G401 (cell line): ENCODE measurements around the gene PPM1B. TPM values are rescaled to one million over a fixed set of nuclear protein-coding genes. Genes with fewer than 3 reads are reported as not detected.
"Not testable (repeated sequence)": the region's sequence is repeated elsewhere in the genome, so short reads cannot be mapped to it uniquely, and the experiment has no call there.

Experiments
- DNase-seq: peaks from one replicate; pipeline ENCODE4 v3.0.0-alpha.2; 2015; ENCODE audit warnings: low spot score
- in situ Hi-C: cut with HindIII; loops from 2 replicates; pipeline ENCODE4 v1.10.0; 2016; ENCODE audit warnings: low sequenced_read_pairs, mixed read lengths
- total RNA-seq: library from RNA; depleted of rRNA; stranded (reverse); fragments of >200 nt; shearing (Covaris generic); gene quantifications from 2 replicates; pipeline ENCODE4 v1.2.3, GENCODE V29; 2014

The PPM1B gene
- total RNA-seq, 1 experiment from 2014 or later, result 31.9 TPM

- in situ Hi-C loops, result no loop called here
- DNase-seq, result no peak
Observed at GRCh38 chr2:44190526-44190925, 21.9 kb downstream of the PPM1B start.

- DNase-seq, result no peak
- in situ Hi-C loops, result no loop called here
Observed at GRCh38 chr2:44191739-44192138, 23.1 kb downstream of the PPM1B start.

GRCh38 chr2:44192646-44193045 lies 24.0 kb downstream of the PPM1B start:
- in situ Hi-C loops, result no loop called here

GRCh38 chr2:44195714-44196113 lies 27.0 kb downstream of the PPM1B start:
- no peak for DNase-seq

More at GRCh38 chr2:44192646-44193045, 24.0 kb downstream of the PPM1B start:
- DNase-seq, result no peak

GRCh38 chr2:44197816-44198215 lies 29.1 kb downstream of the PPM1B start:
- DNase-seq, result peak; percentile 72
- in situ Hi-C loops, result no loop called here

More at GRCh38 chr2:44195714-44196113, 27.0 kb downstream of the PPM1B start:
- in situ Hi-C loops, result no loop called here

DNA sequence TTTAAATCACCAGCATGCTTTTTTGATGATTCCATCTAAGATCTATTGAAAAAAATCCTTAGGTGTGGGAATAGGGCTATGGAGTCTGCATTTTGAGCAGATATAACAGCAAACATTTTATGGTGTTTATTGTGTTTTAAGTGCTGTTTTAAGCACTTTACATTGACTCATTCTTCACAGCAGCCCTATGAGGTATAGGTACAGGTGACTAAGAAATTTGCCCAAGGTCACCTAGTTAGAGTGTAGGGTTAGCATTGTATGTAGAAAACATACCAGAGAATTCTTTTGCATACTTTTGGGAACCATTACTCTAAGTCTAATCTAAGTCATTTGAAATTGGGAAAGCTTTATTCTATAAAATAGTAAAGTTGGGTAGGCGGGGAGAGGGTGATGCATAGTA lies 31.3 kb downstream of the PPM1B start:
- DNase-seq, result no peak
- in situ Hi-C loops, result no loop called here

DNA sequence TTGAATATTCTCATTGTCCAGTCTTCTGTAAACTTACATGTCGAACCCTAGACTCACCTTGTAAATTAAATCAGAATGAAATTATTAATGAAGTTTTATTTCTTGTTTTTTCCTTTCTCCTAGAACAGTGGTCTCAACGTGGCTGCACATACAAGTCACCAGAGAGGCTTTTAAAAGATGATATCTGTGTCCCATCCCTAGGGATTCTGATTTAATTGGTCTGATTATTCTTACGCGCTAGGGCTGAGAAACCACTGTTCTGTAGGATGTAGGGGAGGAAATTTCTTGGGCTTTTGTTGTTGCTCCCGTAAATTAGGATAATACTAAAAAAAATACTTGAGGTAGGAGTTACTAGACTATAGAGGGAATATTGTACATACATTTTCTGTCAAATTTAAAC lies 32.1 kb downstream of the PPM1B start:
- in situ Hi-C loops, result no loop called here
- no peak for DNase-seq

DNA sequence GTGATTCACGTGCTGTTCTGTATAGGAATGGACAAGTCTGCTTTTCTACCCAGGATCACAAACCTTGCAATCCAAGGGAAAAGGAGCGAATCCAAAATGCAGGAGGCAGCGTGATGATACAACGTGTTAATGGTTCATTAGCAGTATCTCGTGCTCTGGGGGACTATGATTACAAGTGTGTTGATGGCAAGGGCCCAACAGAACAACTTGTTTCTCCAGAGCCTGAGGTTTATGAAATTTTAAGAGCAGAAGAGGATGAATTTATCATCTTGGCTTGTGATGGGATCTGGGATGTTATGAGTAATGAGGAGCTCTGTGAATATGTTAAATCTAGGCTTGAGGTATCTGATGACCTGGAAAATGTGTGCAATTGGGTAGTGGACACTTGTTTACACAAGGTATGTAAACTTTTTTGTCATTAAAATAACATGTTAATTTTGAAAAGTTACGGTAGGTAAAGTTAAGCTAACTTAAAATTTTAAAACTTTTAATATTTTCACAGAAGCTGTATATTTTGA lies 33.0 kb downstream of the PPM1B start:
- peak; percentile 23 for DNase-seq
- in situ Hi-C loops, result no loop called here

GRCh38 chr2:44203542-44203941 lies 34.9 kb downstream of the PPM1B start:
- in situ Hi-C loops, result no loop called here
- no peak for DNase-seq

- no peak for DNase-seq
- in situ Hi-C loops, result no loop called here
Observed at GRCh38 chr2:44205169-44205568, 36.5 kb downstream of the PPM1B start.

GRCh38 chr2:44207102-44207501 lies 38.4 kb downstream of the PPM1B start:
- in situ Hi-C loops, result no loop called here
- DNase-seq, result no peak

DNA sequence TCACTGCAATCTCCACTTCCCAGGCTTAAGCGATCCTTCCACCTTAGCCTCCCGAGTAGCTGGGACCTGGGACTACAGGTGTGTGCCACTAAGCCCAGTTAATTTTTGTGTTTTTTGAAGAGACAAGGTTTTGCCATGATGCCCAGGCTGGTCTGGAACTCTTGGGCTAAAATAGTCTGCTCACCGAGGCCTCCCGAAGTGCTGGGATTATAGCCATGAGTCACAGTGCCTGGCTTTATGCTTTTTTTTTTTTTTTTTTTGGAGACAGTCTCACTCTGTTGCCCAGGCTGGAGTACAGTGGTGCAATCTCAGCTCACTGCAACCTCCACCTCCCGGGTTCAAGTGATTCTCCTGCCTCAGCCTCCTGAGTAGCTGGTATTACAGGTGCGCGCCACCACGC lies 39.0 kb downstream of the PPM1B start:
- DNase-seq, in situ Hi-C loops: not testable (repeated sequence)

DNA sequence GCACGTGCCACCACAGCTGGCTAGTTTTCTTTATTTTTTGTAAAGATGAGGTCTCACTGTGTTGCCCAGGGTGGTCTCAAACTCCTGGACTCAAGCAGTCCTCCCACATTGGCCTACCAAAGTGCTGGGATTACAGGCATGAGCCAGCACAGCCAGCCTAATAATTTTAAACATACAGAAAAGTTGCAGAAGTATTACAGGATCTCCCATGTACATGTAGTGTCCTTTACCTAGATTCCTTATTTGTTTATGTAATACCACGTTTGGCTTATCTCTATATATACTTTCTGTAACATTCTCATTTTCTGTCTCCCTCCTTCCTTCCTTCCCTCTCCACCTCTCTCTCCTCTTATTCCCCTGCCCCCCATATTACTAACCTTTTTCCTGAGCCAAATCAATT lies 41.7 kb downstream of the PPM1B start:
- in situ Hi-C loops, result no loop called here
- DNase-seq, result no peak

DNA sequence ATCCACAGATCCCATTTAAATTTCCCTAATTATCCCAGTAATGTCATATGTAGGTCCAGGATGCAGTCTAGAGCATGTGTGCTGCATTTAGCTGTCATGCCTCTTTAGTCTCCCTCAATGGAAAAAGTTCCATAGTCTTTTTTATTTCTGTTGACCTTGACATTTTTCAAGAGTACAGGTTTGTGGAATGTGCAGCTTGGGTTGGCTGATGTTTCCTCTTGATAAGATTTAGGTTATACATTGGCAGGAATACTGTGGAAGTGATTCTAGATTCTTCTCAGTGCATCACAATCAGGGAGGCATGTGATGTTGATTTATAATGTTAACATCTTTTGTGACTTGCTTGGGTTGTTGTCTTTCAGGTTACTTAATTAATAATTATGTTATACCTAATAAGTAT lies 42.5 kb downstream of the PPM1B start:
- in situ Hi-C loops, result no loop called here
- DNase-seq, result no peak

DNA sequence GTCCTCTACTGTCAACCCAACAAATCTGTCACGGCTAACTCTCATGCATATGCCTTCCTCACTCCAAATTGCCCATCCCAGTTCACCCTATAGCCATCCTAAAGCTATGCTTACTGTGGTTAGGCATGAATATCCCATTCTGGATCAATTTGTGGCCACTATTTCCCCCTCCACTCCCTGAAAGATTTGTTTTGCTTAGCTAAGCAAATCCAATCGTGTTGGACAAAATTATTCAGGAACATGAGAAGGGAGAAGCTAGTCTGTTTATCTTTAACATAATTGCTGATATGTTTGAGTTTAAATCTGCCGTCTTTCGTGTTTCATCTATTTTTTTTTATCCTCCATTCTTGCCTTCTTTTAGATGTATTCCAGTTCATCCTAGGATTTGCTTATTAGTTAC lies 43.6 kb downstream of the PPM1B start:
- in situ Hi-C loops, result no loop called here
- no peak for DNase-seq

GRCh38 chr2:44215827-44216226 lies 47.2 kb downstream of the PPM1B start:
- in situ Hi-C loops, result no loop called here

DNA sequence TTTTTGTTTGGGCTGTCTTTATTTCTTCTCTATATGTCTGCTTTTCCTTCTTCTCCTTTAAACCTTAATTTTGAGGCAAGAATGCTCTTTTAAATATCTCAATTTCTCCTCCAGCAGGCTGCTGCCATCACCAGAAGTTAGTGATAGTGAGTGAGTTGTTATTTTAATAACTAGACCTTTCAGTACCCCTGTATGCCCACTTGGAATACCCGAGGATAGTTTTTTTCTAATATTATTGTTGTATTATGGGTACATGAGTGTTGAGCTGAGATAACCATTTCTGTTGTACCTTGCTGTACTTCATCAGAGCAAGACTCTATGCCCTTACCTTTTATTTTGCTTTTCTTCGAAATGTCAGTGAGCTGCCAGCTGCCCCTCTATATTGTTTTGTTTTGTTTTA lies 50.1 kb downstream of the PPM1B start:
- no peak for DNase-seq
- in situ Hi-C loops, result no loop called here

More at GRCh38 chr2:44215827-44216226, 47.2 kb downstream of the PPM1B start:
- DNase-seq, result no peak

DNA sequence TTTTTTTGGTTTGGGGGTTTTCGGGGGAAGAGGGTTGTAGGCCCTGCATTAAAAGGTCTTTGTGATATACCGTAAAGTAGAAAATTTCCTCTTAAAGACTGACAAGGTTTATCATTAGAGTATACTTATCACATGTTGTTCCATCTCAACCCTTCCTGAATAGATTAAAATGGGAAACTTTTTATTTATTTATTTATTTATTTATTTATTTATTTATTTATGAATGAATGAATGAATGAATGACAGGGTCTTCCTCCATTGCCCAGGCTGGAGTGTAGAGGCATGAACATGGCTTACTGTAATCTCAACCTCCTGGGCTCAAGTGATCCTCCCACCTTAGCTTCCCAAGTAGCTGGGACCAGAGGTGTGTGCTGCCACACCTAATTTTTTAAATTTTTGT lies 58.1 kb downstream of the PPM1B start:
- DNase-seq, result no peak
- in situ Hi-C loops, result no loop called here

- in situ Hi-C loops, result no loop called here
- DNase-seq, result peak; percentile 54
Observed at GRCh38 chr2:44230378-44230777, 61.7 kb downstream of the PPM1B start.

GRCh38 chr2:44233450-44234128 lies 64.9 kb downstream of the PPM1B start:
- no peak for DNase-seq
- in situ Hi-C loops, result no loop called here

DNA sequence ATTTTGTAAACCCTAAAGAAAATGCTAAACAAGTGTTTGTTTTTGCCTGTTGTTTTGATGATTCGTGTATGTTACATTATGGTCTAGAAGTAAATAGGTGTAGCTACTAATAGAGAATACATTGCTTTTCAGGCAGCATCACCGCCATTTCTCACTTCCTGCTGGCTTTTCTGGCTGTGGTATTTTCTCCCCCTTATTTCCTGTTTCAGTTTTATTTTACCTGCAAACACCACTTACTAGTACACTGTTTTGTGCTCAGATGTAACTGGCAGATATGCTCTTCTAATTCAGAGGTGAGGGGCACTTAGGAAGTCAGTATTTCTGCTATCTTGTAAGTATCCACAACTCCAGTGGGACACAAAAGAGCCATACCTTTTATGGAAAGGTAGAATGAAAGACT lies 68.5 kb downstream of the PPM1B start:
- in situ Hi-C loops, result no loop called here
- no peak for DNase-seq
